GM12878 (cell line): Measurements from ENCODE around the gene ERC2. TPM values are rescaled to one million over a fixed set of nuclear protein-coding genes. Genes with fewer than 3 reads are reported as not detected.
A peak's percentile ranks its signal among the peaks of the same experiment; 100 is the strongest.

Experiments
- ATAC-seq: fragments of 200-7000 bp; cut with Tn5 transposase; 3 replicates; pipeline ENCODE4 v1.9.1; 2020; ENCODE audit warnings: mild to moderate bottlenecking, moderate library complexity
- BruUV-seq: library from RNA; stranded (reverse); fragments of 400-500 nt; replicated peaks from 2 replicates; lab custom pipeline; 2021; lab: Mats Ljungman, UMichigan
- CTCF ChIA-PET: fragments of 300-600 bp; sonication (Branson Sonifier 250); formaldehyde crosslinking; extraction: SDS; loops from one replicate; lab custom pipeline; 2021; ENCODE audit warnings: inconsistent platforms; lab: Yijun Ruan, JAX
- POLR2A ChIA-PET: fragments of 350-600 bp; formaldehyde crosslinking; extraction: SDS; loops from one replicate; lab custom pipeline; 2021; ENCODE audit warnings: inconsistent platforms; lab: Charles Lee
- RAD21 ChIA-PET: fragments of 300-600 bp; sonication (Branson Sonifier 250); formaldehyde crosslinking; loops from one replicate; lab custom pipeline; 2023; ENCODE audit warnings: antibody characterized with exemption; ENCODE audit not compliant: unreplicated experiment; lab: Charles Lee
- SMC1A ChIA-PET: fragments of 300-600 bp; sonication (Branson Sonifier 250); formaldehyde crosslinking; loops from one replicate; lab custom pipeline; 2023; ENCODE audit not compliant: unreplicated experiment, uncharacterized antibody; lab: Charles Lee
- DNase-seq: peaks from one replicate; pipeline ENCODE4 v3.0.0-alpha.2; 2011; ENCODE audit warnings: low read depth, low spot score
- FAIRE-seq: peaks from 3 replicates; lab custom pipeline; 2011; peaks lifted over from hg19 to GRCh38; lab: Jason Lieb, UNC
- H2AFZ ChIP-seq: 2 replicates; pipeline ENCODE4 v1.6.0; 2011; ENCODE audit warnings: low read depth, low read length, control low read depth; ENCODE audit not compliant: control insufficient read depth
- H3K27ac ChIP-seq: 2 replicates; pipeline ENCODE4 v1.5.1; 2011; ENCODE audit warnings: control low read depth; ENCODE audit not compliant: control insufficient read depth, insufficient read depth
- H3K27me3 ChIP-seq, 2 experiments: replicated peaks in 1 of 2; 2 replicates each; pipeline versions ENCODE4 v1.6.0 to v1.6.1; 2011; ENCODE audit warnings: low read length in 1 of 2; ENCODE audit not compliant: control insufficient read depth in 2 of 2, insufficient read depth in 2 of 2
- H3K36me3 ChIP-seq, 2 experiments: 2 replicates each; pipeline ENCODE4 v1.5.1; 2011; ENCODE audit warnings: low read length in 1 of 2; ENCODE audit not compliant: control insufficient read depth in 2 of 2, insufficient read depth in 2 of 2
- H3K4me1 ChIP-seq: 2 replicates; pipeline ENCODE4 v1.6.1; 2011; ENCODE audit warnings: mild to moderate bottlenecking, low read length, moderate library complexity, mixed read lengths; ENCODE audit not compliant: control insufficient read depth, insufficient read depth
- H3K4me2 ChIP-seq: 2 replicates; pipeline ENCODE4 v1.6.0; 2011; ENCODE audit warnings: control low read depth; ENCODE audit not compliant: control insufficient read depth, insufficient read depth
- H3K4me3 ChIP-seq: fragments of 200-600 bp; sonication (generic); 2 replicates; pipeline ENCODE4 v1.5.1; 2016
- H3K79me2 ChIP-seq: 2 replicates; pipeline ENCODE4 v1.6.0; 2011; ENCODE audit warnings: low read length; ENCODE audit not compliant: control insufficient read depth, insufficient read depth
- H3K9ac ChIP-seq: 2 replicates; pipeline ENCODE4 v1.8.0; 2011; ENCODE audit warnings: low read length, control low read depth, mixed read lengths; ENCODE audit not compliant: control insufficient read depth, insufficient read depth
- H3K9me3 ChIP-seq: replicated peaks from 3 replicates; pipeline ENCODE4 v1.5.1; 2011; ENCODE audit warnings: mild to moderate bottlenecking, low read length; ENCODE audit not compliant: control insufficient read depth, insufficient read depth
- H4K20me1 ChIP-seq: 2 replicates; pipeline ENCODE4 v1.6.0; 2011; ENCODE audit not compliant: control insufficient read depth, insufficient read depth
- CHD2 ChIP-seq: IDR thresholded peaks from 2 replicates; pipeline ENCODE4 v1.6.1; 2011; ENCODE audit warnings: low read depth, low read length, improper control_type of control experiment, borderline replicate concordance
- CTCF ChIP-seq, 3 experiments: IDR thresholded peaks in 2 of 3; conservative IDR thresholded peaks in 1 of 3; 2 replicates each; pipeline ENCODE4 v1.5.1; 2011; ENCODE audit warnings: low read depth in 3 of 3, low read length in 3 of 3, mild to moderate bottlenecking in 3 of 3, control low read depth in 2 of 3, moderate library complexity in 2 of 3, inconsistent platforms in 1 of 3, mixed read lengths in 1 of 3; ENCODE audit not compliant: control insufficient read depth in 2 of 3, insufficient read depth in 1 of 3; ENCODE audit errors: extremely low read depth in 1 of 3
- RAD21 ChIP-seq: IDR thresholded peaks from 2 replicates; pipeline ENCODE4 v1.6.1; 2011; ENCODE audit warnings: mild to moderate bottlenecking, low read depth, low read length, moderate library complexity; ENCODE audit not compliant: insufficient read depth
- YY1 ChIP-seq: IDR thresholded peaks from 2 replicates; pipeline ENCODE4 v1.6.1; 2011; ENCODE audit warnings: low read depth, mild to moderate bottlenecking, low read length
- ZNF217 ChIP-seq: fragments of 450-650 bp; IDR thresholded peaks from 2 replicates; pipeline ENCODE4 v1.6.1; 2017; ENCODE audit warnings: antibody characterized with exemption, mild to moderate bottlenecking
- WGBS: methylation state at CpG from one replicate; pipeline ENCODE4 v1.1.6; 2016; ENCODE audit warnings: low lambda C conversion rate; ENCODE audit not compliant: insufficient replicate concordance, insufficient coverage; ENCODE audit errors: missing lambda C conversion rate; 5-methylcytosine and 5-hydroxymethylcytosine counted together
- in situ Hi-C: fragments of 300-500 bp; cut with MboI; formaldehyde crosslinking; loops from 9 replicates; pipeline ENCODE4 v1.14.3; 2018; ENCODE audit warnings: mixed read lengths
- intact Hi-C: fragments of 100-400 bp; cut with micrococcal nuclease; formaldehyde crosslinking; loops from one replicate; pipeline ENCODE4 v1.14.2; 2022; ENCODE audit not compliant: unreplicated experiment
- polyA plus RNA-seq, 11 experiments: library from polyadenylated mRNA; depleted of rRNA in 4 of 11; unstranded in 6 of 11; stranded (reverse) in 5 of 11; fragments of >200 nt; fragmentation: Nextera tagmentation in 4 of 11; fragmentation: Illumina TruSeq in 1 of 11; extraction: Ambion mirVana in 4 of 11; extraction: Trizol in 1 of 11; gene quantifications; 1 replicate in 1 of 11; 2 replicates in 10 of 11; pipeline versions ENCODE4 v1.2.1 to v1.2.3, GENCODE V29; 2011 to 2016; ENCODE audit warnings: inconsistent platforms in 2 of 11, missing spikeins in 2 of 11, low read depth in 1 of 11
- total RNA-seq, 4 experiments: library from RNA; depleted of rRNA in 3 of 4; stranded (reverse); fragments of >200 nt in 3 of 4; fragmentation: Illumina TruSeq in 1 of 4; extraction: Trizol in 1 of 4; gene quantifications; 2 replicates each; pipeline versions ENCODE4 v1.2.1 to v1.2.3, GENCODE V29; 2013 to 2021

ERC2 gene
- total and polyA plus RNA-seq, 10 of the 15 experiments (the other 5 are each of a cell fraction or from before 2014, with no cell fraction given) = 0.06 to 1.4 (median 0.12) TPM; not detected in 3

GRCh38 chr3:56042326-56042951 is 425.8 kb downstream of the ERC2 start:
- H3K9ac ChIP-seq = no peak overlapping the region
- H3K4me3 ChIP-seq = no peak overlapping the region
- no peak for DNase-seq
- no peaks in the 10 kb centered on the region for H3K36me3 ChIP-seq
- H2AFZ ChIP-seq = no peak overlapping the region
- no peaks in the 10 kb centered on the region for H3K9me3 ChIP-seq
- no peaks in the 10 kb centered on the region for H3K4me1 ChIP-seq
- ChIA-PET POLR2A (no interaction called here), CTCF (no interaction called here), SMC1A (no interaction called here), RAD21 (no interaction called here)
- no peak overlapping the region for H3K4me2 ChIP-seq
- H3K79me2 ChIP-seq = no peaks in the 10 kb centered on the region
- ATAC-seq = peak; percentile 57
- H4K20me1 ChIP-seq = no peaks in the 10 kb centered on the region
- no TSS peak for BruUV-seq
- in situ Hi-C loops (no loop called here), intact Hi-C loops (loop anchor here (10.0 kb wide), 1 partner anchor 608 kb away; no protein-coding TSS in a partner anchor)
- no peak overlapping the region for H3K27ac ChIP-seq
- TF ChIP-seq CHD2 (no peak), CTCF (IDR thresholded peaks at IDR 0.05 in 2 of 3, conservative IDR thresholded peaks at IDR 0.05 in 1 of 3; ENCODE audit: control insufficient read depth in 2 of 3, extremely low read depth in 1 of 3, insufficient read depth in 1 of 3, low read depth in 3 of 3, low read length in 3 of 3) (peak in 2 of 3 experiments; percentile 20 to 30; a peak in 2 of 6 replicates), YY1 (no peak), RAD21 (0 out of 2 replicates have a peak, but pooled peaks have one; percentile 21), ZNF217 (no peak)
- 26% methylated on average over 10 of the region's 10 CpGs for whole genome bisulfite sequencing
- H3K27me3 ChIP-seq = peaks cover 0 to 2% of the 10 kb centered on the region in 2 experiments; a peak in 1 of 4 replicates
- no peak for FAIRE-seq
